Measurements from ENCODE around the gene CRELD2. TPM values are rescaled to one million over a fixed set of nuclear protein-coding genes. Genes with fewer than 3 reads are reported as not detected.

CRELD2 gene
- total RNA-seq, 1 donor from 2014 or later = 56.6 TPM

DNA sequence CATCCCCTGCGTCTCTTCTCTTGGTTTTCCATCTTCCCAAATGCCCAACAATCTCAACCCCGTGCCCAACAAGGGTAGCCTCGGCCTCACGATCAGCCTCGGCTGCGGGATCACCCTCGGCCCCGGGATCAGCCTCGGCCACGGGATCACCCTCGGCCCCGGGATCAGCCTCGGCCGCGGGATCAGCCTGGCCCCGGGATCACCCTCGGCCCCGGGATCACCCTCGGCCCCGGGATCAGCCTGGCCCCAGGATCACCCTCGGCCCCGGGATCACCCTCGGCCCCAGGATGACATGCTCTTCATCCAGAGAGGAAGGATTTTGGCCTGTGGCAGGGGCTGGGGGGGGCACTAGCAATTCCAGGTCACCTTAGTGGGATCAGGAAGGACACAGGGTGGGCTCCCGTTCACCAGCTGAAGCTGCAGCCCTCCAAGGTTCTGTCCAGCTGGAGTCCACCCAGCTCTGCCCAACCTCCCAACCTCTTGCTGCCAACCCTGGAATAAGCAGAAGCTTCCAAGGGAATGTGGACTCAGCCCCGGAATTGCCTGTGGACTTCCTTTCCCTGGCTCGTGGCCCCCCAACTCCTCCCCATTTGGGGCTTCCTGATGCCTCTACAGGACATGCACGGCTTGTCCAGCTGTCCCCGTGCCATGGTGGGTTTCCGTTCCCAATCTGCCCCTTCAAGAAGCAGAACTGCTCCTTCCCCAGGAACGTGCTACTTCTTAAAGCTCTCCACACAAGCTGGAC is 6.4 kb upstream of the CRELD2 start:
- no peak for DNase-seq (ENCODE audit: low spot score)

DNA sequence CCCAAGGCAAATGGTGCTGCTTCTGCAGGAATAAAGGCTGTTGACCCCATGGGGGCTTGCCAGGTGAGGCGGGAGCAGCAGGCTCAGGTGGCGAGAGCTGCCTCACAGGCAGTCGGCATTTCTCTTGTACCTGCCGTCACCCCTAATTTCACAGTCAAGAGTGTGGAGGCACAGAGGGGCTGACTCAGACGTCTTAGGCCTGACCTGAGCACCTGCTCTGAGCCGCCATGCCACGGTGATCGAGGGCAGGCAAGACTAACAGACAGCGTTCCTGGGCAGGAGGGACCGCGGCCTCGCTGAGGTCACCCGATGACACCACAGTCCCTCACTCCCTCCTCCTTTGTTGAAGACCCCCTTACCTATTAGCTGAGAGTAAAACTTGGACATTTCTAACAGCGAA is 5.4 kb upstream of the CRELD2 start:
- DNase-seq (ENCODE audit: low spot score) = no peak

DNA sequence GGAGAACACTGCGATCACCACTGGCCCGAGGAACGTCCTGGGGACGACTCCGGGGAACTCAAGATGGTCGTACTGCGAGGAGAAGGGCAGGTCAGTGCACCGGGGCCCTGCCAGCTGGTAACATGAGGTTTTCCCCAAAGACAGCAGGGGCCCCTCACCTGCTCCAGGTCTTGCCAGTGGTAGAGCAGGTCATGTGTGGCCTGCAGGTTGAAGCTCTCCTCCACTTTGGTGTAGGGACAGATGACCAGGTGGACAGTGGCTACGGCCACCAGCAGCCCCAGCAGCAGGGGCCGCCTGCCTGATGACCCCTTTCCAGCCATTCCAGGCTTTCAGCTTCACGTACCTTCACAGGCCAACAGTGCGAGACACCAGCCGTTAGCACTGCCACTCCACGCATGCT is 5.0 kb upstream of the CRELD2 start:
- no peak for DNase-seq (ENCODE audit: low spot score)

DNA sequence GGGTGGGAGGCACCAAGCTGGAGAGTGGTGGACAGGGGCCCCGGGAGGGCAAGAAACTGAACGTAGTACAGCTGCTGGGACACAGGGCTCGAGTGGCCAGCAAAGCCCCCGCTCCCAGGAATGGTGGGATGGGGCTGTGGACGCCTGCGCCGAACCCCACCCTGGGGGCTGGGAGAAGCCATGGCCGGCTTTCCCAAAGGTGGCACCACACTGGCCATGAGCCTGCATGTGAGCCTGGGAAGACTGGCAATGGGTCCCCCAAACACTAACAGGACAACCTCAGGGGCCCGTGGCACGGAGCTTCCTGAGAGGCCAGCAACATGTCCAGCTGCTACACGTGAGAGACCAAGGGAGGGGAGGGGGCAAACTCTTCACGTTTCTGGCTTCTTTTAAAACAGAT is 4.2 kb upstream of the CRELD2 start:
- DNase-seq (ENCODE audit: low spot score) = no peak

DNA sequence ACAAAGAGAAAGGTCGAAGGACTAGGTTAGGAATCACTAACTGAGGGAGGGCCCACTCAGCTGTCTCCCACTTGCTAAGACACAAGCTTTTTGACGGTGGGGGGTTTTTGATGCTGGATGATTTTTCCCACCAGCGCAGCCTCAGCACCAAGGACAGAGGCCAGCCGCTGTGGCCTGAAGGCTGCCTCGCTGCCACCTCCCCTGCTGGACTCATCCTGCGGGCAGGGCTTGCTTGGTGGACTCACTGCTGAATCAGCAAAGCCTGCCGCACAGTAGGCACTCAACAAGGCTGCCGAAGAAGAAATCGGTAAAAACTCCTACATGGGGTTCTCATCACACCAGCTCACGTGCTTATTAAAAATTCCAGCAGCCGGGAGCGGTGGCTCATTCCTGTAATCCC is 2.8 kb upstream of the CRELD2 start:
- no peak for DNase-seq (ENCODE audit: low spot score)

DNA sequence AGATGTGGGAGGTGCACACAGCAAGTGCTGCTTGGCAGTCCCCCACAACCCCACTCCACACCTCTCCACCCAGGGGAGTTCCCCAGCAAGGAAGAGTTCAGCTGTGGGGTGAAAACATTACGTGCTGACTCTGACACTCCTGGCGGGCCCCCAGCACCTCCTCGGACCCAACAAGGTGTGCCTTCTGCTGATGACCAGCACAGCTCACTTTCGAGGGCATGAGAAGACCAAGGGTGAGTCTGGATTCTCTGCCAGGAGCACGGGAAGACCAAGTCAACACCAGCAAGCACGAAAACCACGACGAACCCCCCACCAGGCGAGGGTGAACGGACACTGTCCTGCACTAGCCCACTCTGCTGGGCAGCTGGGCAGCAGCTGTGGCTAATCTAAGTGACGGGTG is 1.6 kb upstream of the CRELD2 start:
- no peak for DNase-seq (ENCODE audit: low spot score)

DNA sequence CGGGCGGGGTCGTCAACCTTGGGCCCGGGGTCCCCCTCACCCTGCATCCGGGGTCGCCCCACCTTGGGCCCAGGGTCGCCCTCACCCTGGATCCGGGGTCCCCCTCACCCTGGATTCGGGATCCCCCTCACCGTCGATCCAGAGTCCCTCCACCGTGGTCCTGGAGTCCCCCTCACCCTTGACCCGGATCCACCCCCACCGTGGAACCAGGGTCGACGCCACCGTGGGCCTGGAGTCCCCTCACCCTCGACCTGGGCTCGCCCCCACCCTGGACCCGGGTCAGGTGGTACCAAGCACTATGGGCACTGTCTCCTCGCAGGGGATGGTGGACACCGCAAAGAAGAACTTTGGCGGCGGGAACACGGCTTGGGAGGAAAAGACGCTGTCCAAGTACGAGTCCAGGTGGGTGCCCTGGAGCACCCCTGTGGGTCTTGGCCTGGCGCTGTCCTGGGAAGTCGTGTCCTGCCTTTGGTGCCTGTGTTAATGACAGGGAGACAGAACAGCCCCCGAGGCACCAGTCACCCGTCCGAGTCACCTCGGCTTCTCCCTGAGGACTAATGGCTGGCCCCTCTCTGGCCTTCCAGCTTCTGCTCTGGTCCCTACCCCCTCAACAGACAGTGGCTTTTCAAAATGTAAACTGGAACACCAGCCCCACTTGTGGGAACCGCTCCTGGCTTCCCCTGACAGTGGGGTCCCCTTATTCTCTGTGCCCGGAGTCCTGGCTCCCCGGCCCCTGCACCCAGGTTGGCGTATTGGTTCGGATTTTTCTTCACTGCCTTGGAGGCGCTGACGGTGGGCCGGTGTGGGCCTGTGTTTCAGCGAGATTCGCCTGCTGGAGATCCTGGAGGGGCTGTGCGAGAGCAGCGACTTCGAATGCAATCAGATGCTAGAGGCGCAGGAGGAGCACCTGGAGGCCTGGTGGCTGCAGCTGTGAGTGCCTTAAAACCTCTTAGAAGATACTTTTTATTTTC is 762 bp downstream of the CRELD2 start:
- no peak for DNase-seq (ENCODE audit: low spot score)

DNA sequence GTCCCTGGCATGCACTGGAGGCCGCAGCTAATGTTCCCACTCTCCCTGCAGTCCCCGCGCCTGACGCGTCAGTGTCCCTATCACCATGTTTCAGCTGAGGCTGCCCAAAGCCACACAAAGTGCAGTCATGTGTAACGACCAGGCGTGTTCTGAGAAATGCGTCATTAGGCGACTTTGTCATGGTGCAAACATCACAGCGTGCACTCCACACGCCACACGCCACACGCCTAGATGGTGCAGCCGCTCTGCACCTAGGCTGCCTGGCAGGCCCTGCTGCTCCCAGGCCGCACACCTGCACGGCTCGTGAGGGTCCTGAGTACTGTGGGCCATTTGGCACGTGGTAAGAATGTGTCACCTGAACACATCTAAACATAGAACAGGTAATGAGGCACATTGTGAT is 2.4 kb downstream of the CRELD2 start:
- no peak for DNase-seq (ENCODE audit: low spot score)

DNA sequence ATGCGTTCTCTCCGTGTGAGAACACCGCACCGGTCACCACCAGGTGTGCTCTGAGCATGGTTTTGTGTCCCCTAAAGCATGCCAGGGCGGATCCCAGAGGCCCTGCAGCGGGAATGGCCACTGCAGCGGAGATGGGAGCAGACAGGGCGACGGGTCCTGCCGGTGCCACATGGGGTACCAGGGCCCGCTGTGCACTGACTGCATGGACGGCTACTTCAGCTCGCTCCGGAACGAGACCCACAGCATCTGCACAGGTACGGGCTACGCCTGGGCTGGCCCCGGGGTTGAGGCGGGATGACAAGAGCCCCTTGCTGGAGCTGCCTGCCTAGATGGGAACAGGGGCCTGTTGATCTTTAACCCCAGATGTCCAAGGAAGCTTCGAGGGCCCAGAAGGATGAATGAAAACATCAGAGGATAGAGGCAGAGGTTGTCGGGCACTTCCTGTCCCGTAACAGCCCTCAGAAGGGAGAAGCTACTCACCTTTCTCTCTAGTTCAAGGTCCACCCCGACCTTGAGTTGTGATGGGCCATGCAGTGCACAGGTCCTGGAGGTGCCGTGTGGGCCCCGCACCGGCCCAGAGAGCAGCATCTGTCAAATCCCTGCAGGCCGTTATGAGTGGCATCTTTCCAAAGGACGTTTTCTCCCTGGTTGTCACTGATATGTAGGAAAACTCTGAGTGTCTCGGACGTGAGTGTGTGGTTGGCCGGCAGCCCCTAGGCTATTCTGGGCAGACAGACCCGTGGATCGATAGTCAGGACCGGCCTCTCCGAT is 3.3 kb downstream of the CRELD2 start:
- DNase-seq (ENCODE audit: low spot score) = no peak

DNA sequence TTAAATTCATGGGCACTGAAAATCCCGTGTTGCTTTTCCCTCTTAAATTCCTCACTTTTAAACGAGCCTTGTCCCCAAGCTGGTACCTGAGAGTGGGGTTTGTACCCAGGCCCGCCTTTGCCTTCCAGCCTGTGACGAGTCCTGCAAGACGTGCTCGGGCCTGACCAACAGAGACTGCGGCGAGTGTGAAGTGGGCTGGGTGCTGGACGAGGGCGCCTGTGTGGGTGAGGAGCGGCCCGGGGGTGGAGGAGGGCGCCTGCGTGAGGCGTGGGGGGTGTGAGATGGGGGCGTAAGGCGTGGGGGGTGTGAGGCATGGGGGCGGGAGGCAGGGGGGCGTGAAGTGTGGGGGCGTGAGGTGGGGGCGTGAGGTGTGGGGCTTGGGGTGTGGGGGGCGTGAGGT is 4.0 kb downstream of the CRELD2 start:
- no peak for DNase-seq (ENCODE audit: low spot score)

DNA sequence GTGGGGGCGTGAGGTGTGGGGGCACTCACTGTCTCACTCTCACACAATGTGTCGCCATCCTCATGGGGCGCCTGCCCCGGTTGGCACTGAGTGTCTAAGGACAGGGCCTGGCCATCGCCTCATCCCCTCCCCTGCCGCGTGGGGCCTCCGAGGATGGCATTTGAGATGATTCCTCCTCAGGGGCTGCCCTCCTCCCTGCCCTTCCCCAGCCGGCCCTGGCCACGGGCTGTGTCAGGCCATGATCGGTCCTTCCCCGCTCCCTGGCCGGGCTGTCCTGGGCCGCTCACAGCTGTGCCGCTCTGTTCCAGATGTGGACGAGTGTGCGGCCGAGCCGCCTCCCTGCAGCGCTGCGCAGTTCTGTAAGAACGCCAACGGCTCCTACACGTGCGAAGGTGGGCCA is 4.5 kb downstream of the CRELD2 start:
- no peak for DNase-seq (ENCODE audit: low spot score)

DNA sequence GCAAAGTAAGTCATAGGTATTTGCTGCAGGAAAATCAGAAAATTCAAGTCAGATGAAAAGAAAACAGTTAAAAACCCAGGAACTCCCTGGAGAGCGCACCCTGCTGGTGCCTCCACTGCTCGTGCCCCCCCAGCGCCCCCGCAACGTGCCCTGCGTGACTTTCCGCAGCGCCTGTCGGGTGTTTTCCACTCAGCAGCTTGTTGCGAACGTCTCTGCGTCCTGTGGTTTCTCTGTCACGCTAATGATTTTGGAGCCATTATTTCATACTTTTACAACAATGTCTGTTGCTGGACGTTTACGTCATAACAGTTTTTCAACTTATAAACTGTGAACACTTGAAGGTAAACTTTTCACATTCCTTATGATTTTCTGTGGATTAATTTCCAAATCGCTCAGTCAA is 5.0 kb downstream of the CRELD2 start:
- DNase-seq (ENCODE audit: low spot score) = no peak

DNA sequence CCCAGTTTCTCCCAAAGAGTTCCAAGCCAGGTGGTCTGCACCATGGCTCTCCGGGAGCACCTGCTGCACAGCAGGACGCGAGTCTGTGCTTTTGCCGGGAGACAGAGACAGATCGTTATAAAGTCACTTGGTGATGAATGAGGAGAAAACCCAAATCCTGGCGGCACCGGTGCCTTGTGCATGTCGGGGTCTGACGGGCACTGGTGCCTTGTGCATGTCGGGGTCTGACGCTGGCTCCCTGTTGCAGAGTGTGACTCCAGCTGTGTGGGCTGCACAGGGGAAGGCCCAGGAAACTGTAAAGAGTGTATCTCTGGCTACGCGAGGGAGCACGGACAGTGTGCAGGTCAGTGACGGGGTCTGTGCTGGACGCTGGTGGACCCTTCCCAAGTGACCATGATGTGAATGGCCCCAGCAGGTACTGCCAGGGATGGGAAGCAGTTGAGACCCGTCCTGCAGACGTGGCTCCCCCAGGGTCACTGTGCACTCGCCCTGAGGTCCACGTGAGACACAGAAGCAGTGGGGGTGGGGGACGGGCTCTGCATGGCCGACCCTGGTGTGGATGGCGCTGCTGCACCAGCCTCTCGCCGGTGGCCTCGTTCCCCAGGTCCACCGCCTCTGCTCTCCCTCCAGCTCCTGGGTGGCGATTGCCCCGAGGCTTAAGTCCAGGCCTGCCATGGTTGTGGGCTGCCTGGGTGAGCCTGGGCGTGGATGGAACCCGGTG is 5.8 kb downstream of the CRELD2 start:
- DNase-seq (ENCODE audit: low spot score) = no peak

DNA sequence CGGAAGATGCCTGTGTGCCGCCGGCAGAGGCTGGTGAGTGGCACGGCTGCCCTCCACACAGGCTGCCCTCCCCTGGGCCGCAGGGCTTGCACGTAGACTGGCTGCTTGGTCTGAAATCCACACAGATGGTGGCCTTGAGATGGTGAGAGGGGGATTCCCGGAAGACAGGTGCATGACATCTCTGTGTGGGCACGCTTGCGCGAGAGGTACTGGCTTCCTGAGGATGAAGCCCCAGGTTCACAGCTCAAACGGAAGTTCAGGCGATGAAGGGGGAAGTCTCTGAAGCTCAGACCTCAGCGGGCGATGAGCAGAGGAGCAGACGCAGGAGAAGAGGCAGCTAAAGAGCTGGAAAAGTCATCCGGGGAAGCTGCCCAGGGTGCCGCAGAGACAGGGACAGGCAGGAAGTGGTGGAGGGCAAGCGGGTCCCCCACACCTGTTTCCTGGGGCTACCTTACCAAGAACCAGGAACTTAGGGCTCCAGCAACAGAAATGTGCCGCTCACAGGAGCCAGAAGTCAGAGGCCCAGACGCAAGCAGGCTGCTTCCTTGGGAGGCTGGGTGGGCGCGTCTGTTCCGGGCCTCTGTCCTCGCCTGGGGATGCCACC is 7.2 kb downstream of the CRELD2 start:
- DNase-seq (ENCODE audit: low spot score) = no peak

DNA sequence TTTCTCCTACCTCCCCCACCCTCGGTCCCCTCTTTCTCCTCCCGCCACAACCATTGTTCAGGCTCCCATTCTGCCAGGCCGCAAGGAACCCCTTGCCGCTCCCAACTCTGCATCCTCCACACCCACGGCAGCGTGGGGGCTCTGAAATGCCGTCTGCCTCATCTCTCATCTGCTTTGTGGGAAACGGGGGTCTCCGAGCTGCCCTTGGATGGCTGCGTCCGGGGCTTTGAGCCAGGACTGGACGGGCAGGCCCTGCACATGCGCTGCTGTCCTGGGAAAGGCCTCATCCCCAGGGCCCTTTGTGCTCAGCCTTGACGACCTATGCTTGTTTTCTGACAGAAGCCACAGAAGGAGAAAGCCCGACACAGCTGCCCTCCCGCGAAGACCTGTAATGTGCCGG is 8.5 kb downstream of the CRELD2 start:
- DNase-seq (ENCODE audit: low spot score) = no peak

DNA sequence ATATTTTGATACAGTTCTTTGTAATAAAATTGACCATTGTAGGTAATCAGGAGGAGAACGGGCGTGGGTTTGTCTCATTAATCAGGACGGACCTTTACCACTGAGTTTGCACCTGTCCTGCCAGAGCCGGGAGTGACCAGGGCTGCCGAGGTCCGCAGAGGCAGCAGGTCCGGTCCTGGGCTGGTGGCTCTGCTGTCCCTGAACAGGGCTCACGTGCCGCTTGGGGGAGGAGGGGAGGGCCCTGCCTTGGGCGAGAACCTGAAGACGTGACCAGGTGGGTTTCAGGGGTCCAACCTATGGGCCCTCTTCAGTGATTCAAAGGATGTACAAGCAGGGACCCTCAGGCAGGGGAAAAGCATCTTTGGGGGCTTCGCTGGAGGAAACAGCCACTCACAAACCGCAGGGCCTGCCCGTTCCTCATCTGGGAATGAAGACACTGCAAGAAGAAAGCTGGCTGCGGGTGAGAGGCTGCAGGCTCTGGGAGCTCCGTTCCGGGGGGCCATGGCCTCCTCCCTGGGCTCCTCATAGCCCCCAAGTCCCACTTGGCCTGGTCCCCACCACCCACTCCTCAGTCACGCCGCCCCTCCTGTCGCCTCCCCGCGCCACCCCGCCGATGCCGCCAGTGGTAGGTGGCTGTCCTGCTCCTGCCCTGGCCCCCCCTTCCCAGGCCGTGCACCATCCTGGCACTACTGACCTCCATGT is 9.2 kb downstream of the CRELD2 start:
- DNase-seq (ENCODE audit: low spot score) = no peak

DNA sequence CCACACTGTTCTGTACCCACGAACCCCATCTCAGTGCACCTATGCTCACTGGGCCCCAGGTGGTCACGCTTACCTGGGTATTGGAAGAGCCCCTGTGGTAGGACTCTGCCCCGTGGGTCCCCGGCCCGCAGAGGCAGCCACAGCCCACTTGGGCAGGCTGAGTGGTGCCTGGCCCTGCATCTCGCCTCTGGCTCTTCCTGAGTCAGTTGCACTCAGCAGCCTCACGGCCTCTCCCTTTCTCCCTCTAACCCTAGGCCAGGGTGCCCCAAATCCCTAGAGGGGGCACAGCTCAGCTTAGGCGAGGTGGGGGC is 9.7 kb downstream of the CRELD2 start:
- no peak for DNase-seq (ENCODE audit: low spot score)

DNA sequence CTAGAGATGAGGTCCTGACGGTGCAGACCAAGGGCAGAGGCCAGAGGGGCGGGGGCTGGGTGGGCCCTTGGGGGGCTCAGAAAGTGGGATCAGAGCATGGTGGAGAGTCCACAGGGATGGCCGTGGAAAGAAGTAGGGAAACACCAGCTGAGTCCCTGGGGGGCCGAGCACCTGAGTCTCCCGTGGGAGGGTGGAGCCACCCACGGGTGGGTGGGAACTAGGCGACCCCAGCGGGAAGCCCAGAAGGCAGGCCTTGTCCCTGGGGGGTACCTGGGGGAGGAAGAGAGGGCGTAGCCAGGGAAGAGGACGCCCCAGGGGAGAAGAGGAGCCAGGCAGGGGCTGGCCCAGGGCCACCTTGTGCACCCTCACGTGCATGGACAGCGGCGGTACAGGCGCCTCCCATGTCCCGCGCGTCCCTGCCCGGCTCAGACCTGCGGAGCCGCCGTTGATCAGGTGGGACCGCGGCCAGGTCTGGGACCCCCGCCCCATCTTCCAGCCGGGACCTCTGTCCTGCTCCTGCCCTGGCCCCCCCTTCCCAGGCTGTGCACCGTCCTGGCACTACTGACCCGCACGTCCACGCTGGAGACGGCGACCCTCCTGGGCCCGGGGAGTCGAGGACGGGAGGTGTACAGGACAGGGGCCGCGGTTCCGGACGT is 10.2 kb downstream of the CRELD2 start:
- no peak for DNase-seq (ENCODE audit: low spot score)

DNA sequence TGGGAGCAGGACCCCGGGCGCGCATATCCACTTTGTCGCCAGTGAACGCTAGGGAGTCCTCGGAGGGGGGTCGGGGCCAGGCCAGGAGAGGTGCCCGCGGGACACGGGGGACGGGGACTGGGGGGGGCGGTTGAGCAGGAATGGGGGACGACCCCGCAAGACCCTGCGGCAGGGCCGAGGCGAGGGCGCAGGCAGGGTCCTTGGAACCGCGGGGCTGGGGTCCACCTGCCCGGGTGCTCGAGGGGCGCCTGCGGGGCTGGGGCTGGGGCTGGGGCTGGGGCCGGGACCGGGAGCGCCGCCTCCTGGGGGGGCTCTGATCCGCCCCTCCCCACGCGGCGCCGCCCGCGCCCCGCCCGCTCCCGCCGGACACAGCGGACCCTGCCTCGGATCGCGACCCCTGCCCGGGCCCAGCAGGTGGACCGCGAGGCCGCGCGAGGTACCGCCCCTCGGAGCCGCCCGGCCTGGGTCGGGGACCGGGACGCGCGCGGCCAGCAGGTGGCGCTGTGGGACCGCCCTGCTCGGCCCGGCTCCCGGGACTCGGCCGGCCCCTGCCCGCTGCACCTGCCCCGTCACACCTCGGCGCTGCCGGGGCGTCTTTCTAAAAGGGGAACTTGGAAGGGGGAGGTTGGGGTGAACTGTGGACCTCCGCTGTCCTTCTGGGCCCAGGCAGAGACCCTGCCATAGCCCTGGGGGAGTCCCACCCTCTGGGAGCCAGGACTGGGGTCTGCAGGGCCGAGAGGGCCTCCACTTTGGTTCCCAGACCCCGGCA is 11.0 kb downstream of the CRELD2 start:
- DNase-seq (ENCODE audit: low spot score) = no peak
